ENCODE measurements around the gene NME2.

NME2 gene

GRCh38 chr17:51203838-51204237, 37.6 kb downstream of the NME2 start:
- no peak for DNase-seq (ENCODE audit: low spot score)

- no peak for DNase-seq (ENCODE audit: low spot score)
Observed at GRCh38 chr17:51214920-51215319, 48.7 kb downstream of the NME2 start.

DNA sequence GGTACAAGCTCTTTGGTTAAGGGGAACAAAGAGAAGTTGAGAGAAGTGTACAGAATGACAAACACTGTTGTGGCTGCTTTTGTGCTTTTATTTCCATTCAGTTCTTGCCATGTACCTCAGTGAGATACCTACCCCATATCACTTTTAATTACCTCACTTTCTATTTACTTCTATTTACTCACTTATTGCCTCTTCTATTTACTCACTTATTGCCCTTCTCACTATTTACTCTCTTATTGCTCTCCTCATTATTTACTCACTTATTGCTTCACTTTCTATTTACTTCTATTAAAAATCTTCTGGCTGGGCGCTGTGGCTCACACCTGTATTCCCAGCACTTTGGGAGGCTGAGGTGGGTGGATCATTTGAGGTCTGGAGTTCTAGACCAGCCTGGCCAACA, 51.7 kb downstream of the NME2 start:
- DNase-seq (ENCODE audit: low spot score), result no peak

- no peak for DNase-seq (ENCODE audit: low spot score)
Observed at GRCh38 chr17:51221322-51221721, 55.1 kb downstream of the NME2 start.
